Spleen (tissue), 11 donors: ENCODE data around the gene PRICKLE1. TPM values are rescaled to one million over a fixed set of nuclear protein-coding genes. Genes with fewer than 3 reads are reported as not detected.

ENCODE experiments used
- DNase-seq: peaks from one replicate; pipeline ENCODE4 v3.0.0-alpha.2; 2020
- H3K27ac ChIP-seq, 8 donors: fragments of 200-600 bp; sonication (generic) in 7 of 8; 1 replicate in 4 of 8; 2 replicates in 4 of 8; pipeline versions ENCODE4 v1.5.0 to v1.8.0; 2016 to 2021; ENCODE audit warnings: inconsistent platforms in 4 of 8, mild to moderate bottlenecking in 4 of 8, moderate library complexity in 1 of 8
- H3K27me3 ChIP-seq, 7 donors: fragments of 200-600 bp; sonication (generic) in 6 of 7; replicated peaks in 1 of 7; 1 replicate in 4 of 7; 2 replicates in 3 of 7; pipeline versions ENCODE4 v1.5.0 to v1.8.0; 2016 to 2021; ENCODE audit warnings: inconsistent platforms in 3 of 7, mild to moderate bottlenecking in 1 of 7
- H3K36me3 ChIP-seq, 6 donors: fragments of 200-600 bp; sonication (generic) in 5 of 6; 1 replicate in 4 of 6; 2 replicates in 2 of 6; pipeline versions ENCODE4 v1.5.0 to v1.8.0; 2016 to 2021; ENCODE audit warnings: inconsistent platforms in 2 of 6
- H3K4me1 ChIP-seq, 6 donors: fragments of 200-600 bp; sonication (generic) in 5 of 6; 1 replicate in 3 of 6; 2 replicates in 3 of 6; pipeline versions ENCODE4 v1.5.0 to v1.8.0; 2016 to 2021; ENCODE audit warnings: inconsistent platforms in 3 of 6
- H3K4me3 ChIP-seq, 8 donors: fragments of 200-600 bp; sonication (generic) in 7 of 8; 1 replicate in 4 of 8; 2 replicates in 4 of 8; pipeline versions ENCODE4 v1.5.0 to v1.8.0; 2016 to 2021; ENCODE audit warnings: inconsistent platforms in 4 of 8, mild to moderate bottlenecking in 4 of 8, moderate library complexity in 2 of 8
- H3K9me3 ChIP-seq, 8 donors: fragments of 200-600 bp; sonication (generic) in 7 of 8; 1 replicate in 4 of 8; 2 replicates in 4 of 8; pipeline versions ENCODE4 v1.5.0 to v1.8.0; 2016 to 2021; ENCODE audit warnings: inconsistent platforms in 4 of 8
- POLR2A ChIP-seq, 3 donors: fragments of 450-650 bp; IDR thresholded peaks; one replicate each; pipeline ENCODE4 v1.5.1; 2017; ENCODE audit warnings: antibody characterized with exemption in 3 of 3, mild to moderate bottlenecking in 1 of 3
- POLR2AphosphoS5 ChIP-seq, 3 donors: sonication (generic); formaldehyde crosslinking; IDR thresholded peaks; one replicate each; pipeline ENCODE4 v1.5.1; 2017; ENCODE audit warnings: antibody characterized with exemption in 3 of 3
- WGBS, 5 donors: extraction: QIAGEN DNeasy Blood & Tissue Kit in 3 of 5; methylation state at CpG; one replicate each; pipeline versions ENCODE4 v1.1.5 to v1.1.7; 2013 to 2018; 5-methylcytosine and 5-hydroxymethylcytosine counted together
- intact Hi-C: fragments of 100-400 bp; cut with DNase I; formaldehyde crosslinking; loops from one replicate; pipeline ENCODE4 v1.15.0; 2023; ENCODE audit warnings: low total_unique reads
- polyA plus RNA-seq, 3 donors: library from polyadenylated mRNA; stranded (reverse); fragments of 200-250 nt; gene quantifications; one replicate each; pipeline ENCODE4 v1.2.1, GENCODE V29; 2013
- total RNA-seq, 7 donors: library from RNA; depleted of rRNA in 3 of 7; stranded (reverse); fragments of >200 nt in 3 of 7; fragmentation: NEBNext Ultra II Directional in 4 of 7; extraction: Animal tissue kit (Norgen Biotek cat#: 25700) in 4 of 7; gene quantifications; one replicate each; pipeline versions ENCODE4 v1.1.0 to v1.2.1, GENCODE V29; 2016 to 2021
- TF ChIP-seq, protein P1 (sequence below), 11 experiments: fragments of 200-600 bp in 7 of 11; fragments of 450-650 bp in 4 of 11; sonication (generic) in 4 of 11; IDR thresholded peaks in 8 of 11; conservative IDR thresholded peaks in 3 of 11; 1 replicate in 7 of 11; 2 replicates in 4 of 11; pipeline versions ENCODE4 v1.4.0 to v1.8.0; 2016 to 2021; ENCODE audit warnings: antibody characterized with exemption in 11 of 11, inconsistent platforms in 4 of 11, mild to moderate bottlenecking in 1 of 11
- donor health status: healthy with polysubstance abuse.
- donor health status: DM: no; HTN: no; CAD: no; lungs with moderate emphysema.
- donor health status: DM: no; HTN: no; CAD: no.
- donor health status: Bipolar disorder and iron deficiency.
- donor health status: healthy.
- donor health status: DM: no; HTN: no; CAD: no.
- donor health status: DM: yes; HTN: yes; CAD: no.

PRICKLE1 gene
- total and polyA plus RNA-seq, 10 donors, result 5.1 to 73.0 (median 29.3) TPM

DNA sequence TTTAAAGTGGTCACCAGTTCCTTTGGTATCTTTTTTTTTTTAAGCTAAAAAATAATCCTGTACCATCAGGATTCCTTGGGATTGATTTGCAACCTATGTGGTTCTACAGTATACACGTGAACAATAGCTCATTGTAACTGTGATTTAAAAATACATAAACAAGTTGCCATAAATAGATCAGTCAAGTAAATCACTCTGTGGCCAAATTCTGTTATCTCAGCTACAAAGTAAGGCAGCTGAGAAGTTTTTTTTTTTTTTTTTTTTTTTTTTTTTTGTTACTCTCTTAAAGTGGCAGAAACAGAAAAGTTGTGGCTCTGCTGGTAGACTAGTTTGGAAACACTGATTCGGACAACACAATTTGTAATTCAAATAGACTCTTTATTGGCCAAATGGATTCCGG, 104.5 kb downstream of the PRICKLE1 start:
- Histone ChIP-seq H3K27ac (peak overlapping the region in 4 of 8 donors; percentile 46 to 94 (median 90)), H3K36me3 (no peaks in the 10 kb centered on the region), H3K9me3 (no peaks in the 10 kb centered on the region), H3K4me1 (peaks cover 7 to 54% (median 33%) of the 10 kb centered on the region in 6 donors), H3K4me3 (peak overlapping the region in 4 of 8 donors; percentile 78 to 97 (median 85)), H3K27me3 (peaks cover 0 to 28% (median 8%) of the 10 kb centered on the region in 7 donors)
- 52 to 75% (median 71%) methylated on average over 3 of the region's 3 CpGs for WGBS, 5 donors
- DNase-seq, result no peak
- TF ChIP-seq POLR2AphosphoS5 (IDR thresholded peaks at IDR 0.05) (no peak), POLR2A (IDR thresholded peaks at IDR 0.05) (no peak)
- TF ChIP-seq, protein P1, sequence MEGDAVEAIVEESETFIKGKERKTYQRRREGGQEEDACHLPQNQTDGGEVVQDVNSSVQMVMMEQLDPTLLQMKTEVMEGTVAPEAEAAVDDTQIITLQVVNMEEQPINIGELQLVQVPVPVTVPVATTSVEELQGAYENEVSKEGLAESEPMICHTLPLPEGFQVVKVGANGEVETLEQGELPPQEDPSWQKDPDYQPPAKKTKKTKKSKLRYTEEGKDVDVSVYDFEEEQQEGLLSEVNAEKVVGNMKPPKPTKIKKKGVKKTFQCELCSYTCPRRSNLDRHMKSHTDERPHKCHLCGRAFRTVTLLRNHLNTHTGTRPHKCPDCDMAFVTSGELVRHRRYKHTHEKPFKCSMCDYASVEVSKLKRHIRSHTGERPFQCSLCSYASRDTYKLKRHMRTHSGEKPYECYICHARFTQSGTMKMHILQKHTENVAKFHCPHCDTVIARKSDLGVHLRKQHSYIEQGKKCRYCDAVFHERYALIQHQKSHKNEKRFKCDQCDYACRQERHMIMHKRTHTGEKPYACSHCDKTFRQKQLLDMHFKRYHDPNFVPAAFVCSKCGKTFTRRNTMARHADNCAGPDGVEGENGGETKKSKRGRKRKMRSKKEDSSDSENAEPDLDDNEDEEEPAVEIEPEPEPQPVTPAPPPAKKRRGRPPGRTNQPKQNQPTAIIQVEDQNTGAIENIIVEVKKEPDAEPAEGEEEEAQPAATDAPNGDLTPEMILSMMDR (IDR thresholded peaks at IDR 0.05 in 8 of 11, conservative IDR thresholded peaks at IDR 0.05 in 3 of 11), result no peak
- intact Hi-C loops, result loop anchor here (10.0 kb wide), 2 partner anchors 80 to 800 kb away; no protein-coding TSS in a partner anchor

DNA sequence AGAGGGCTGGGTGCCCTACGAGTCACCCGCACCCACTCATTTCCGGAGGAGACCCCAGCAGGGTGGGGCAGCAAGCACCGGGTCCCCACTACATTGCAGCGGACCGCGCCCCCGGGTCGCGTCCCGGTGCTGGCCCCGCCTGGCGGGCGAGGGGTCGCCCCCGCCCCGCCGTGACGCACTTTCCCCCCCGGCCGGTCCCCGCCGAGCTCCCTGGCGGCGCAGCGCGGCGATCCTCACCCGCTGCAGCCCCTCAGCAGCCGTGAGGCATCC, 106.1 kb downstream of the PRICKLE1 start:
- peaks cover 0 to 28% (median 8%) of the 10 kb centered on the region in 7 donors for H3K27me3 ChIP-seq
- TF ChIP-seq POLR2A (IDR thresholded peaks at IDR 0.05) (no peak), POLR2AphosphoS5 (IDR thresholded peaks at IDR 0.05) (peak in 1 of 3 donors; percentile 3)
- TF ChIP-seq, protein P1 (IDR thresholded peaks at IDR 0.05 in 8 of 11, conservative IDR thresholded peaks at IDR 0.05 in 3 of 11), result no peak
- 0 to 1% (median 1%) methylated on average over 2 to 30 of the region's 30 CpGs; no CpG with 5 or more reads in 2 of the 5 donors for WGBS, 5 donors
- intact Hi-C loops, result loop anchor here (10.0 kb wide), 2 partner anchors 81 to 801 kb away; no protein-coding TSS in a partner anchor
- H3K36me3 ChIP-seq, result no peaks in the 10 kb centered on the region
- H3K4me1 ChIP-seq, result peaks cover 7 to 67% (median 45%) of the 10 kb centered on the region in 6 donors
- H3K27ac ChIP-seq, result peak overlapping the region; percentile 81 to 94 (median 90)
- peak overlapping the region; percentile 66 to 97 (median 80) for H3K4me3 ChIP-seq
- no peaks in the 10 kb centered on the region for H3K9me3 ChIP-seq
- DNase-seq, result peak; percentile 89

DNA sequence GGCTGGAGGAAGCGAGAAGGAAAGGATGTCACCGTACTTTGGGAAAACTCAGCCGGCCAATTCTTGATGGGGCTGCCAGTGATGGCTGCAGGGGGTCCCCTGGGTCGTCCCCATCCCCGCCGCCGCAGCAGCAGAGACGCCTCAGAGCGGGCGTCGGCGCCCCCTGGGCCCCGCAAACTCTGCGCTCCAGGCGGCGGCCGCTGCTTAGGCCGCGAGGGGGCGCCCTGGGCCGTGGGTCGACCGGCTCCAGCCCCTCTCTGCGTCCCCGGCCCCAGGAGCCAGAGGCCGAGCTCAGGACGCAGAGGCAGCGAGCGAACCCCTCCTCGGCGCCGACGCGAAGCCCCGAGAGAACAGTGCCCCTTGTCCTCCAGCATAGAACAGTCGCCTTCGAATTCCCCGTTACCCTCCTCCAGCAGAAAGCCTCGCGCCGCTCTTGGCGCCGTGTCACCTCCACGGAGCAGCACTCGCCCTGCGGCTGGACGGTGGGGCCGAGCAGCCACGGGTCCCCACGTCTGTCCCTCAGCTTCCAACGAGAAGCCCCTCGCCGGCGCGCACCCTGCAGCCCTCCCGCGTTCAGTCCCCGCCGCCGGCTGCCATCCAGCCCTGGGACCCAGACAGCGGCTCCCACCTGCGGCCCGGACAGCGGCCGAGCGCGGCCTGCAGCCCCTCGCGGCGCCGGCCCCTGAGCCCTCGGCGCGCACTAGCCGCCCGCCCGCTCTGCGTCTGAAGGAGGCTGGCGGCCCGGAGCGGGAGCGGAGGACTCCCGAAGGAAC, 106.6 kb downstream of the PRICKLE1 start:
- WGBS, 5 donors, result 1 to 2% (median 1%) methylated on average over 6 to 83 of the region's 83 CpGs
- Histone ChIP-seq H3K4me1 (peaks cover 7 to 69% (median 45%) of the 10 kb centered on the region in 6 donors), H3K27ac (peak overlapping the region; percentile 81 to 94 (median 90)), H3K9me3 (no peaks in the 10 kb centered on the region), H3K4me3 (peak overlapping the region; percentile 66 to 97 (median 80)), H3K27me3 (peaks cover 0 to 28% (median 8%) of the 10 kb centered on the region in 7 donors), H3K36me3 (no peaks in the 10 kb centered on the region)
- TF ChIP-seq POLR2A (IDR thresholded peaks at IDR 0.05) (no peak), POLR2AphosphoS5 (IDR thresholded peaks at IDR 0.05) (peak; percentile 37 to 75 (median 68))
- TF ChIP-seq, protein P1 (IDR thresholded peaks at IDR 0.05 in 8 of 11, conservative IDR thresholded peaks at IDR 0.05 in 3 of 11), result peak; percentile 66 to 95 (median 87)
- peak; percentile 94 for DNase-seq
- intact Hi-C loops, result loop anchor here (10.0 kb wide), 2 partner anchors 82 to 802 kb away; no protein-coding TSS in a partner anchor
